Suppressor macrophage treated with lipopolysaccharide for 1 hour (primary cell): Measurements from ENCODE around the gene AHNAK.

Experiments
- DNase-seq, 3 donors: peaks; one replicate each; pipeline ENCODE4 v3.0.0-alpha.2; 2020 to 2022

AHNAK gene

DNA sequence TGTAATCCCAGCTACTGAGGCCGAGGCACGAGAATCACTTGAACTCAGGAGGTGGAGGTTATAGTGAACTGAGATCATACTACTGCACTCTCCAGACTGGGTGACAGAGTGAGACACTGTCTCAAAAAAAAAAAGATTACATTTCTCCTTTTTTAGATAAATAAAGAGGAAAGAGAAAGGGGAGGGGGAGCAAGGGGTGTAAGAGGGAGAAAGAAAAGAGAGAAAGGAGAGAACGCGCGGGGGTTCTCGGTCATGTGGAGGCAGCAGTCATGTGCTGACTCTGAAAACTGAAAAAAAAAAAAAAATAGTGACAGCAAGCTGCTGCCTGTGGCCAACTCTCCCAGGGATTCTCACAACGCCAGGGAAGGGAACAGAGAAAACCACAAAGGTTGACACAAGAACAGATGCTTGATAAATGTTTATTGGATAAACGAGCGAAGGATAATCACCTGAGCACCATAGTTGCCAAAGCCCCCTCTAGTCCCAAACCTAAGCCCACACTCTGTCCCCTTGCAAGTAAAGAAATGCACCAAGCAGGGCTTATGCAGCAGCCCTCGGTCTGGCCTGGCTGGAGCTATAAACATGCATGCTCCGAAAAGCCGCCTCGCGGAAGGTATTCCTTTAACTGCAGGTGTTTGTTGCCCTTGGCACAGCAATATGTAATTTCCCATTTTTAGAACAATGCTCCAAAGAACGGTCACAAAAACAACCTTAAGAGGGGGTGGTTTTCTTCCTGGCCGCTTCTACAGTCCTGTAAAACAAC, 113.3 kb downstream of the AHNAK start:
- peak; percentile 47 to 52 (median 51) for DNase-seq

DNA sequence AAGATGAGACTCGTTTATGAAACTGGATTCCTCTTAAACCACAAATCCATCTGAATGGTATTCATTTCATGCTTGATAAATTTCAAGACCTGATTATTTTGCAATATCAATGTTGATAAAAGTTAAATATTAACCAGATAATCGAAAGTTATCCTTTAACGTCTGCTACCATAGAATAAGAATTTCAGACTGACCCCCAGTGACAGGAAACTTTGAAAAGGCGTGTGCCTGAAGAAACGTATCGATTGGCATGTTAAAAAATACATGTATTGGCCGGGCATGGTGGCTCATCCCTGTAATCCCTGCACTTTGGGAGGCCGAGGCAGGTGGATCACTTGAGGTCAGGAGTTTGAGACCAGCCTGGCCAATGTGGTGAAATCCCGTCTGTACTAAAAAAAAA, 113.9 kb downstream of the AHNAK start:
- DNase-seq = no peak

DNA sequence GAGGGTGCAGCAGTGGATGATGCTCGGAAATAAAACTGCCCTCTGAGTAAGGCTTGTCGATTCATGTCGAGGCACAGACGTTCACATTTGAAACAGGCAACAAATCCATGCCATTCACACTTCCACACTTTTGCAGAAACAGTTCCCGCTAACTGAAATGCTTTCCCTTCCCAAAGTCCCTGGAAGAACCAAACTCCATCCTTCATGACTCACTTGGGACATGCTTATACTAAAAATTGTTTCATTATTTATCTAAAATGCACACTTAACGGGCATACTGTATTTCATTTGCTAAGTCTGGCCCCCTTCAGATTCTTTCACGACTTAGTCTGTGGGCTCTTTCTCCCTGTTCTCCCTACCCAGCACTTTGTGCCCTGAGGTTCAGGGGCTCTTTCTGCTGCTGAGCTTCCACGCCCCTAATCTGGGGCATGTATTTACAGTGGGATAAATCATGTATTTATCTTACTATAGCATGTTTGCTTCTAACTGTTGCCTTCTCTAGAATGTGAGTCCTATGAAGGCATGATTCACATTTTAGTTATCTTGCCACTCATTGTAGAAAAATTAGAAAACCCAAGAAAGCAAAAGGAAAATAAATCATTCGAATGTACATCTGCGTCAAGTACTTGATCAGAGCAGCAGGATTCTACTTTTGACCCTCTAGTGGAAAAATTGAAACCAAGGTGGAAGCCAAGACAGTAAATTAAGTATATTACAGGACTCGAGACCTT, 115.3 kb downstream of the AHNAK start:
- no peak for DNase-seq

DNA sequence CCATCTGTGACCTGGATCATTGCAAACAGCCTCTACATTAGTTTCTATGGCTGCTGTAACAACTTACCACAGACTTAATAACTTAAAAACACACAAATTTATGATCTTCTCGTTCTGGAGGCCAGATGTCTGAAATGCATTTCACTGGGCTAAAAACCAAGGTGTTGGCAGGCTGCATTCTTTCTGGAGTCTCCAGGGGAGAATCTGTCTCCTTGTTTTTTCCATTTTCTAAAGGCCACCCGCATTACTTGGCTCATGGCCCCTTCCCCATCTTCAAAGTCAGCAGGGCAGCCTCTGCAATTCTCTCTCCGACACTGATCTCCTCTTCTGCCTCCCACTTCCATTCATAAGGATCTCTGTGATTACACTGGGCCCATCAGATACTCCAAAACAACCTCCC, 116.2 kb downstream of the AHNAK start:
- no peak for DNase-seq

DNA sequence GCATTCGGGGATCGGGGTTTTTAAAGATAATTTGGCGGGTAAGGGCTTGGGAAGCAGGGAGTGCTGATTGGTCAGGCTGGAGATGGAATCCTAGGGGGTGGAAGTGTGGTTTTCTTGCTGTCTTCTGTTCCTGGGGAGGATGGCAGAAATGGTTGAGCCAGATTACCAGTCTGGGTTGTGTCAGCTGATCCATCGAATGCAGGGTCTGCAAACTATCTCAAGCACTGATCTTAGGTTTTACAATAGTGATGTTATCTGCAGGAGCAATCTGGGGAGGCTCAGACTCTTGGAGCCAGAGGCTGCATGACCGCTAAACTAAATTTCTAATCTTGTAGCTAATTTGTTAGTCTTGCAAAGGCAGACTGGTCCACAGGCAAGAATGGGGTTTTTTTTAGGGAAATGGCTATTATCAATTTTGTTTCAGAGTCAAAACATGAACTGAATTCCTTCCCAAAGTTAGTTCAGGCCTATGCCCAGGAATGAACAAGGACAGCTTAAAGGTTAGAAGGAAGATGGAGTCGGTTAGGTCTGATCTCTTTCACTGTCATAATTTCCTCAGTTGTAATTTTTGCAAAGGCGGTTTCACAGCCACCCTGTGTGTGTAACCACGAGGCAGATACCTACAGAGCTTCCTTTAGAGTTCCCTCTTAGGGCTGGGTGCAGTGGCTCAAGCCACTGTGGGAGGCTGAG, 117.6 kb downstream of the AHNAK start:
- peak in 2 of 3 donors; percentile 35 to 37 for DNase-seq

DNA sequence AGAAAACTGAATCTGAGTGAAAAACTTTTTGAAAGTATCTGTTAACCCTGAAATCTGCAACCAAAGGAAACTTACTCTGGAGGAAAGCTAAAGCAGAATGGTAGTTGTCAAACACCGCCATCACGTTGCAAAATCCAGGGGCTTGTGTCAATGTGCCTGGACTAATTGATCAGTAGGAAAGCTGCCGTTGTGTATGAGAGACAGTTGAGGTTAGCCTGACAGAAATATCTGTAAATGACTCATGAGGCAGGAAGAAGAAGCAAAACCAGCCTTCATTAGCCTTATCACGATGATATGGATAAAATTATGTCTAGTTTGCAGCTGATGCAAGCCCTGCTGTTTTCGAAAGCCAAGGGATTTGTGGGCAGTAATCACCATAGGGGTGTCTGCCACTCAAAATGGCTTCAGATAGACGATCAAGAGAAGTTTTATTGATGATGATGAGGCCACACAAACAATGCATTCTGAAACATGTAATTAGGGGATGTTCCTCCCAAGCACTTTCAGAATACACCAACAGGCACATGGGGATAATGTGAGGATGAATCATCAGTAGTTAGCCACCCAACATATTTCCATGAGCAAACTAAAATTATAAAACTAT, 118.9 kb downstream of the AHNAK start:
- peak; percentile 76 to 89 (median 89) for DNase-seq

DNA sequence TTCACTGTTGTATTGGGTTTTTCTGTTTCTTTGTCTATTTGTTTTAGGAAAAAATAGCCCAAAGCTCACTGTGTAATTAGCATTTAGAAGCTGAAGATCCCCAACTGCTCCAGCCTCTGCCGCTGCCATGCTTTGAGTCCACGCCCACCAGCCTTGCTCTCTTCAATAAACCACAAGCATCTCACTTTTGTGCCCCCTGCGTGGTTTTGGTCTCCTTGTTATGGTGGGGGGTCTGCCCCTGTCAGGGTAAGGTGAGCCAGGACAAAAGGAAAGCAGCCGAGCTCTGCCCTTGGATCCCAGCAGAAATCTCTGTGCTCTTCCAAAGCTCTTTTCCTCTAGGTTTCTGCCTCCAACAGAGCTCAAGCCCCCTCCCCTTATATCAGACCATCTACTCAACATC, 123.6 kb downstream of the AHNAK start:
- DNase-seq = no peak

DNA sequence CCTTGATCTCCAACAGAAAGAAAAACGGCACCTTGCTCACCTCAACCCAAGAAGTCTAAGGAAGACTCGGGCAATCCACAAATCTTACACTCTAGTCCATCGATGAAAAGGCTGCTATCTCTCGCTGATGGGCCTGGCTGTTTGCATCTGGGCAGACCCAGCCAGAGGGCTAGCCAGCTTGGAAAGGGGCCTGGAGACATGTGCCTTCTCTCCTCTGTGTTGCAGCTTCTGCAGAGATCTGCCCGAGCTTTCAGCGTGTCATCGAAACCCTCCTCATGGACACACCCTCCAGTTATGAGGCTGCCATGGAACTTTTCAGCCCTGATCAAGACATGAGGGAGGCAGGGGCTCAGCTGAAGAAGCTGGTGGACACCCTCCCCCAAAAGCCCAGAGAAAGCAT, 124.6 kb downstream of the AHNAK start:
- no peak for DNase-seq

DNA sequence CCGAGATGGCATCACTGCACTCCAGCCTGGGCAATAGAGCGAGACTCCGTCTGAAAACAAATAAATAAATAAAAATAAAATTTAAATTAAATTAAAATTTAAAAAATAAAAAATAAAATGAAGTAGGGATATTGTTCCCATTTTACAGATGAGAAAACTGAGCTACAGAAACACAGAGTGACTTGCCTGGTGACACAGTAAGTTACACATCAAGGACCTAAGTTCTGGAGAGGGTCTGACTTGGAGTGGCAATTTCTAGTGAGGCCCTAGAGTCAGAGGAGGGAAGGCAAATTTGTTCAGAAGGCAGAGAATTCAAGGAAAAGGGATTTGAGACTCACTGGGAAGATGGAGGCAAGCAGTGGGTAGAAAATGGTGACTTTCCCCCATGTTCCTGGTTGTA, 125.7 kb downstream of the AHNAK start:
- DNase-seq = no peak

DNA sequence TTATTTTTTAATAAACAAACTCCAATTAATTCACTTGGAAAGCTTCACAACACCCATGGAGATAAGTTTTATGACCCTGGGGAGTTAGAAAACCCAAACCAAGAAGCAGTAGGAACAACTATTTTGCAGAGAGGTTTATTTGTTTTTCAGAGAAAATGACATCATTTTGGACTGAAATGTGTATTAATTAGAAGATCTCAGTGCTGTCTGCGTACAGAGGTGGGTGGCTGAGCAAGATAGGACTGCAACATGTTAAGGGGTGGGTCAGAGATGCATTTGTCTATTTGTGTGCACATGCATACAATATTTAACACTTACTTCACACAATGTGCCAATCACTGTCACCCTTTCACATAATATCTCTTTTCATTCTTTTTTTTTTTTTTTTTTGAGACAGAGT, 126.7 kb downstream of the AHNAK start:
- no peak for DNase-seq

DNA sequence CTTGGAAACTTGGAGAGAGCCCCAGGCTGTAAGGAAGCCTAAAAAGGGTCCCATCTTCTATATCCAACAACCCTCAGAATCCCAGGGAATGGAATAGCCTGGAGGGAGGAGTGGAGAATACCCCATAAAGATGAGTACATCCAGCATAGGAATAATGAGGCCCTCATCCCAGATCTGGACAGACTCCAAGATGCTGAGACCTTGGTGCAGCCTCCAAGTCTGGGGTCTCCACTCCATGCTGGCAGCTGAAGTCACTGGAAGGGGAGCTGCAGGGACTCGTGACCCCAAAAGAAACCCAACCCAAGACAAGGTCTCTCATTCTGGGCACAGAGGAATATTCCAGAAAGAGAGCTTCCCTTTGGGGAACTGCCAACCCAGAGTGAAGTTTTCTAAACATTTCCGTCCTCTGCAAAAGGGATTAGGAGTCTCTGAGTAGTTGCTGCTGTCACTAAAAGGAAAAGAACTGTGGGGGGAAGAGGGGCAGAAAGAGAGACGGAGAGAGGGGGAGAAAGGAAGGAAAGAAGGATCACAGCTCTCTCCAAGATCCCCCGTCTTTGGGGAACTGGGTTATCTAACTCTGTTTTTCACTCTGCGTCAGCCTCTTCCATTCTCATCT, 127.2 kb downstream of the AHNAK start:
- DNase-seq = no peak

DNA sequence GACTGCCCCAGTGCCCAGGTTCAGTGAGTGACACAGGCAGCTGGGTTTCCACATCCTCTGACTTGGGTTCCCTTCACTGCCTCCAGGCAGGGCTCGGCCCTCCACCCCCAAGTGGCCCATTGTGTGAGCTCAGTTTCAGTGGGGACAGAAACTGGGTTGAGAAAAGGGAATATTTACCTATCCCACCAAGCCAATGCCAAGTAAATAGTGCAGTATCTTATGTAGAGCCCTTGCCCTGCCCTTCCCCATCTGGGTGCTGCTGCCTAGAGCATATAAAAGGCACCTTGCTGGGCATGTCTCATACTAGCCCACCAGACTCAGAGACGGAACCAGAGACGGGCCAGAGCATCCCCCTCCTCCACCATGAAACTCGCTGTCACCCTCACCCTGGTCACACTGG, 127.9 kb downstream of the AHNAK start, which contains the start of gene SCGB1A1:
TSS of gene SCGB1A1 (plus strand) at position 301 of the 400 bp plus-strand sequence. CDS start at position 364, 63 bp downstream.
- no peak for DNase-seq

DNA sequence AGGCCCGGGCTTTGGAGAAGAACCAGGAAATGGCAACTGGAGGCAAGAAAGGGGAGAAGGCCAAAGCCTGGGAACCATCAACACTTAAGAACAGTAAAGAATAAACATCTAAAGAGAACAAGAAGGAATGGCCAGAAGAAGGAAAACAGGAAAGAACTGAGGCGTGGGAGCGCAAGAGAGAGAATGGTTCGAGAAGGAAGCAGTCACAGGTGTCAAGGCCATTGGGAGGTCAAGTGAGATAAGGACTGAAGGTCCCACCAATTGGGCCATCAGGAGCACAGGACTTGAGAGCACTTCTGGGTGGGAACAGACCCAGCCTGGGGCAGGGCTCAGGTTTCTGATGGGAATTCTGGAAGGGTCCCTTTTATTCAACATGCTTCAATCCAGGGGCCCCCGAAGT, 128.5 kb downstream of the AHNAK start:
- no peak for DNase-seq

DNA sequence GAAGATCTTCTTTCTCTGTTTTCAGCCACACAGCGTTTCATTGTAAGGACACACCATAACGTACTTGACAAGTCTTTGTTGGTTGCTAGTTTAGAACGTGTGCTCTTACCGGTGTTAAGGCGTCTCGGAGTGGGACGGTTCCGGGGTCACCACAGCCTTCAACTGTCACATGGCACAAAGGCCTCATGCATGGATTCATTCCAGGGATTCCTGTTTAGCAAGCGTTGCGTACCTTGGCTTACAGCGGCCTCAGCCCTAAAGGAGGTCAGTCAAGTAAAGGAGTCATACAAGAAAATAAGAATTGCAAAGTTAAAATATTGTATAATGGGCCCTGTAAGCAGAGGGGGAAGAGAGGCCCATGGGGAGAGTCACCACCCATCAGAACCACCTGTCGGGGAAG, 130.0 kb downstream of the AHNAK start:
- DNase-seq = no peak

DNA sequence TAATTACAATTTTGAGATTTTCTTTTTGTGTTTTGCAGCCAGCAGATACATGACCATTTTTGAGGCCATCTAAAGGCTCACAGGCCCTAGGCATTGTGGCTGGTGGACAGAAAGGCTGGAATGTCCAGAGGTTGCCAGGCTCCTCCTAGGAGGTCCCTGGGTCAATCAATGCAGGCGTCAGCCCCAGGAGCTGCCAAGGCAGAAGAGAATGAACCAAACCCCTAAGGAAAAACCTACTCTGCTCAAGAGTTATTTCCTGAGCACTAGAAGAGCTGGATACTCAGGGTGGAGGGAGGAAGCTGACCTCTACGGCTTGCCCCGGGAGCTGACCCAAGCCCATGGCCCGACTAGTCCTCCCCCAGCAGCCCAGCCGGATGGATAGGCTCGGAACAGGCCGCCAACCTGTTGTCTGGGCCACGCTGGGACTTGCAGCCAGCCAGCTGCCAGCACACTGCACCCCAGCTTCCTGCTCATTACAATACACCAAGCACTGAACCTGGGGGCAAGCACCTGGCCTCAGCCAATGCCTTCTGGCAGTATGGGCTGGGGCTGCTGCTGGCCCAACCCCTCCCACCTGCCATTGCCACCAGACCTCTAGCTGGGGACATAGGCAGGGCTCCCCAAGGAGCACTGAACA, 133.4 kb downstream of the AHNAK start:
- DNase-seq = no peak

DNA sequence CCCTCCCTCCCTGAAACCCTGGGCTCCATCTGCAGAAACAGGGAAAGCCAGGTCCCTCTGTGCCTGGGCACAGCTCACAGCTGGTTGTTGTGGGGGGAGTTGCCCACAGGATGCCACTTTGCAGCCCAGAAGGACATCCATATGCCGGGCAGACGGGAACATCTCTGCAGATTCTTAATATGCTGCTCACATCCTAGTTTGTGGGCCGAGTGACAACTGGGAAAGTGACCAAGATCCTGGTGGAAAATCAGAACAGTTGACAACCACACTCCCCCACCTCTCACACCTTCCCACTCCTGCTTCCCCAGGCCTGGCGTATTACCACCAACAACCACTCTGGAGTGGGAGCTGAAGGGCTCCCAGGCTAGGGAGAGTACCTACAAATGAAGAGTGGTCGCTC, 135.1 kb downstream of the AHNAK start:
- DNase-seq = no peak

DNA sequence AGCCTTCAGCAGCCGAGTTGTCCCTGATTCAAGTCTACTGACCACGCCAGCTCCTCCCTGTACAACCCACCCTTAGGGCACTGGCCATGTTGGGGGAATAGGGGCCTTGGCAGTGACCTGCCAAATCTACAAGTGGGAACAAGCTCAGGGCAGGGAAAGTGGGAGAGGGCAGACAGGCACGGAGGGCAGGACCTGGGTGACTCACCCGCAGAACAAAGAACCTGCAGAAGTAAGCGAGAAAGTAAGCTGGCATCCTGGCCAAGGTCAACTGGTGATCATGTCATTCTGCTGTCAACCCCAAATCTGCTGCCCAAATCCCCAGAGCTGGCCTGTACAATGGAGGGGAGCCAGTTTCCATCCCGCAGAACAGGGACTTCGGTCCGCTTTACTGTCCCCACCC, 135.6 kb downstream of the AHNAK start:
- no peak for DNase-seq

DNA sequence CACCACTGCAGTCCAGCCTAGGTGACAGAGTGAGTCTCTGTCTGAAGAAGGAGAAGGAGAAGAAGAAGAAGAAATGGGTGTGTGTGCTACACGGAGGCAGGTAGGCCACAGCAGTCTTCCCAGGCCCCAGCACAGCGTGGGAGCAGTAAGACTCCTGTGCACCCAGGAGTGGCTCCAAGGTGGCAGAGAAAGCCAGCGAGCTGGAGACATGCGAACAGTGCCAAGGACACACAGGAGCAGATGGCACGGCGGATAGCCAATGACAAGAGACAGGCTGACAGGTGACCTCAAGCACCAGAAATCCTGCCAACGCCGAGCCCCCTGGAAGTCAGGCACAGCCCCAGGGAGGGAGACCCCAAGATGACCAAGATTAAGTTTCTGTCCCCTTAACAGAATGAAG, 136.8 kb downstream of the AHNAK start:
- no peak for DNase-seq

DNA sequence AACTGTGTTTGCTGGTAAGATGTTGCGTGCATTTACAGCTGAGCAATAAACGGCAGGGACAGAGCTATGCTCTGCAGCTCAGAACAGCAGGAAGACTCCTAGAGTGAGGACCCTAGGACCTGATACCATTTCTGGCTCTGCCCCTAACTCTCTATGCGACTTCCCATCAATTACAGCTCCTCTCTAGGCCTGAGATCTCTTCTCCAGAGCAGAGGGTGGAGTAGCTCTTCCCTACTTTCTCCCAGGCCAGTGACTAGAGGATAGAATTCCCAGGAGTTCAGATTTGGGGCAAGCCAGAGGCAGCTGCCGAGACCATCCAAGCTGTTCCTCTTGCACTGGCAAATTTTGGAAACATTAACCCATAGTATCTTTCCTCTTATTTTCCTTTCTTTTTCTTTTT, 140.6 kb downstream of the AHNAK start:
- DNase-seq = no peak

DNA sequence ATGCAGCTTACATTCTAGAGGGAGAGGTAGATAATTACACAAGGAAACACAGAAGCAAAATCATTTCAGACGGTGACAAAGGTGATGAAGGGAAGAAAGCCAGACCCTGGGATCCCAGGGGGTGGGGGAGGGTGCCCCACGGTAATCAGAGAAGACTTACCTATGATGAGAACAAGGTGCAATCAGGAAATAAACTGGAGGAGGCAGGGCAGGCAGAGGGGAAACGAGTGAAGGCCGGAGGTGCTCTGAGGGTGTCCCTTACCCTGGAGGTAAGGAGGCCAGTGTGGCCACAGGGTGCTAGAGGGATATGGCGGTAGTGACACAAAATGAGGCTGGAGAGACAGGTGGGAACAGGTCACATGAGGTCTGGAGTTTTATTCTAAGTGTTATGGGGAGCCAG, 141.7 kb downstream of the AHNAK start:
- DNase-seq = no peak

DNA sequence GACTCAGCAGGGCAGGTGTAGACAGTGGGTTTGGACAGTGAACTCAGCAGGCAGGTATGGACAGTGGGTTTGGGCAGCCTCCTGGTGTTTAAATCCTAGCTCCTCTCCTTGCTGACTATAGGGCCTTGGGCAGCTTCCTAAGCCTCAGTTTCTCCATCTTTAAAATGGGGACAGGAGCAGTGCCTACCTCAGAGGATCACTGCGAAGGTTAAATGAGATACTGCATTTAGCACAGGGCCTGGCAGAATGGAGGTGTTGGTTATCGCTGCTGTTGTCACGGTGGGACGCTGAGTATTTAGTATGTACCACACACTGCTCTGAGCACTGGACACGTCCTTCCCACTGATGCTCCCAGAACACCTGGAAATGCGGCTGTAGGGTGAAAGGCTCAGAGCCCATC, 142.2 kb downstream of the AHNAK start:
- no peak for DNase-seq

DNA sequence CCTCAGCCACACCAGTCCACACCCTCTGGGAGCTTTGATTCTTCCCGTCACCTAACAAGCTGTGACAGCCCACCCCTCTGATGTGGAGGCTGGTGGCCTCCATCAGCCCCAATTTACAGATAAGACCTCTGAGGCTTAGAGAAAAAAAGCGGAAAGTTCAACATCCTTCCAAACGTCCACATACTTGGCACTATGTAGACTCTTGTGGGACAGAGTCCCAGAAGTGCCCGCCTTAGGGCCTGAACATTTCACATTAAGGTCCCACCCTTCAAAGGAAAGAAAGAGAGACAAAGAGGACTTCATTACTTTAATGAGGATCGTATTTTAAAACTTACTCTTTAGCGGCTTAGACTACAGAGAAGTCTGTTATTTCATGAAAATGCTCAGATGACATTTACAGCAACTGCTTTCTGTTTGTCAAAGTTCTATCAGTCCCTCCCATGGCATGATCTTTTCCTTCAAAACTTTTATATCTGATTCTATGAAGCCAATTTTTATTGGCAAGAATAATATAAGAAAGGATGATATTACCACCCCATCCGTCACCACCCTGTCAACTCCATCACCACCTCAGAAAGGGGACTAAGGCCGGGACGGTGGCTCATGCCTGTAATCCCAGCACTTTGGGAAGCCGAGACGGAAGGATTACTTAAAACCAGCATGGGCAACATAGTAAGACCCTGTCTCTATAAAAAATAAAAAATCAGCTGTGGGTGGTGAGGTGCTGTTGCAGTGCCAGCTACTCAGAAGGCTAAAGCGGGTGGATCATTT, 143.5 kb downstream of the AHNAK start:
- DNase-seq = no peak
